ENCODE measurements around the gene TAF4B. TPM values are rescaled to one million over a fixed set of nuclear protein-coding genes. Genes with fewer than 3 reads are reported as not detected.

Gene TAF4B
- polyA plus RNA-seq, 1 donor from 2014 or later, result 0.38 TPM

DNA sequence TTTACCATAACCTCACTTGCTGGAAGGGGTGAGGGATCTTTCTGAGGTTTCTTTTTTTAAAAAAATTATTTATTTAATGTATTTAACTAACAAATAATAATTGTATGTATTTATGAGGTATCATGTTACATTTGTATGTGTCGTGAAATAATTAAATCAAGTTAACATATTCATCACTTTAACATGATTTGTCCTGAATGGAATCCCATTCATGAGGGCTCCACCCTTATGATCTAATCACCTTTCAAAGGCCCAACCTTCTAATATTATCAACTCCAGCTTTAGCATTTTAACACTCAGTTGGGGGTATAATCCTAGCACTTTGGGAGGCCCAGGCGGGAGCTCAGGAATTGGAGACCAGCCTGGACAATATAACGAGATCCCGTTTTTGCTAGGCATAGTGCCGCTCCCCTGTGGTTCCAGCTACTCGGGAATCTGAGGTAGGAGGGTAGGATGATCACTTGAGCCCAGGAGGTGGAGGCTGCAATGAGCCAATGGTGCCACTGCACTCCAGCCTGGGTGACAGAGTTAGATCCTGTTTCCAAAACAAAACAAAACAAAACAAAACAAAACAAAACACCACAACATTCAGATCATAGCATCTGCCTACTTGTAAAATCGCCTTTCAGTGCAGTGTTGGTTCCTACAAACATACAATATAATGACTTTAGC lies 1.1 kb upstream of the TAF4B start:
- Histone ChIP-seq H3K9ac (ENCODE audit: low read length) (no peak overlapping the region), H3K4me3 (ENCODE audit: low read length) (no peak overlapping the region)

GRCh38 chr18:26225915-26226228 lies 373 bp upstream of the TAF4B start:
- Histone ChIP-seq H3K4me3 (ENCODE audit: low read length) (peak overlapping the region; percentile 98), H3K27me3 (ENCODE audit: insufficient read depth, low read depth, low read length) (peaks cover 14% of the 10 kb centered on the region), H3K9ac (ENCODE audit: low read length) (peak overlapping the region; percentile 50), H3K9me2 (ENCODE audit: insufficient read depth, low read length) (no peaks in the 10 kb centered on the region), H3K4me2 (ENCODE audit: low read length) (peak overlapping the region; percentile 61), H4K20me1 (ENCODE audit: insufficient read depth) (no peaks in the 10 kb centered on the region), H3K9me3 (ENCODE audit: low read length) (no peaks in the 10 kb centered on the region), H3K27ac (ENCODE audit: low read length) (no peak overlapping the region), H2AFZ (ENCODE audit: low read depth, low read length) (no peak overlapping the region), H3K36me3 (ENCODE audit: insufficient read depth, low read length) (no peaks in the 10 kb centered on the region), H3K79me2 (replicated peaks; ENCODE audit: insufficient read depth, low read length) (no peaks in the 10 kb centered on the region), H3F3A (ENCODE audit: insufficient read depth, low read length, poor library complexity, severe bottlenecking) (no peaks in the 10 kb centered on the region)
- TF ChIP-seq EP300 (conservative IDR thresholded peaks at IDR 0.05; ENCODE audit: poor library complexity, severe bottlenecking) (no peak), REST (IDR thresholded peaks at IDR 0.05; ENCODE audit: borderline replicate concordance) (no peak), MXI1 (conservative IDR thresholded peaks at IDR 0.05; ENCODE audit: poor library complexity, severe bottlenecking) (no peak), POLR2AphosphoS5 (IDR thresholded peaks at IDR 0.05) (no peak), TAF1 (IDR thresholded peaks at IDR 0.05; ENCODE audit: low read depth) (no peak), SMC3 (conservative IDR thresholded peaks at IDR 0.05; ENCODE audit: poor library complexity) (no peak)
- TF ChIP-seq, protein P1, sequence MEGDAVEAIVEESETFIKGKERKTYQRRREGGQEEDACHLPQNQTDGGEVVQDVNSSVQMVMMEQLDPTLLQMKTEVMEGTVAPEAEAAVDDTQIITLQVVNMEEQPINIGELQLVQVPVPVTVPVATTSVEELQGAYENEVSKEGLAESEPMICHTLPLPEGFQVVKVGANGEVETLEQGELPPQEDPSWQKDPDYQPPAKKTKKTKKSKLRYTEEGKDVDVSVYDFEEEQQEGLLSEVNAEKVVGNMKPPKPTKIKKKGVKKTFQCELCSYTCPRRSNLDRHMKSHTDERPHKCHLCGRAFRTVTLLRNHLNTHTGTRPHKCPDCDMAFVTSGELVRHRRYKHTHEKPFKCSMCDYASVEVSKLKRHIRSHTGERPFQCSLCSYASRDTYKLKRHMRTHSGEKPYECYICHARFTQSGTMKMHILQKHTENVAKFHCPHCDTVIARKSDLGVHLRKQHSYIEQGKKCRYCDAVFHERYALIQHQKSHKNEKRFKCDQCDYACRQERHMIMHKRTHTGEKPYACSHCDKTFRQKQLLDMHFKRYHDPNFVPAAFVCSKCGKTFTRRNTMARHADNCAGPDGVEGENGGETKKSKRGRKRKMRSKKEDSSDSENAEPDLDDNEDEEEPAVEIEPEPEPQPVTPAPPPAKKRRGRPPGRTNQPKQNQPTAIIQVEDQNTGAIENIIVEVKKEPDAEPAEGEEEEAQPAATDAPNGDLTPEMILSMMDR (IDR thresholded peaks at IDR 0.05; ENCODE audit: poor library complexity, severe bottlenecking), result no peak

More for the DNA sequence above, 1.1 kb upstream of the TAF4B start:
- no peaks in the 10 kb centered on the region for H3K36me3 ChIP-seq (ENCODE audit: insufficient read depth, low read length)
- no peak overlapping the region for H3K4me2 ChIP-seq (ENCODE audit: low read length)
- no peak overlapping the region for H3K27ac ChIP-seq (ENCODE audit: low read length)
- peaks cover 14% of the 10 kb centered on the region for H3K27me3 ChIP-seq (ENCODE audit: insufficient read depth, low read depth, low read length)
- H2AFZ ChIP-seq (ENCODE audit: low read depth, low read length), result no peak overlapping the region
- TF ChIP-seq RAD21 (conservative IDR thresholded peaks at IDR 0.05), result no peak
- no peak for TF ChIP-seq POLR2AphosphoS5 (IDR thresholded peaks at IDR 0.05)
- TF ChIP-seq MXI1 (conservative IDR thresholded peaks at IDR 0.05; ENCODE audit: poor library complexity, severe bottlenecking), result no peak
- no peak for TF ChIP-seq EZH2 (IDR thresholded peaks at IDR 0.05; ENCODE audit: borderline replicate concordance, insufficient read depth, low read length, poor library complexity, severe bottlenecking)
- no peak for TF ChIP-seq SMC3 (conservative IDR thresholded peaks at IDR 0.05; ENCODE audit: poor library complexity)
- TF ChIP-seq EP300 (conservative IDR thresholded peaks at IDR 0.05; ENCODE audit: poor library complexity, severe bottlenecking), result no peak
- no peak for TF ChIP-seq REST (IDR thresholded peaks at IDR 0.05; ENCODE audit: borderline replicate concordance)
- TF ChIP-seq, protein P1 (IDR thresholded peaks at IDR 0.05; ENCODE audit: poor library complexity, severe bottlenecking), result no peak
- TF ChIP-seq TAF1 (IDR thresholded peaks at IDR 0.05; ENCODE audit: low read depth), result no peak
- no peaks in the 10 kb centered on the region for H3K79me2 ChIP-seq (replicated peaks; ENCODE audit: insufficient read depth, low read length)
- no peaks in the 10 kb centered on the region for H3K9me2 ChIP-seq (ENCODE audit: insufficient read depth, low read length)
- no peaks in the 10 kb centered on the region for H3F3A ChIP-seq (ENCODE audit: insufficient read depth, low read length, poor library complexity, severe bottlenecking)
- no peaks in the 10 kb centered on the region for H4K20me1 ChIP-seq (ENCODE audit: insufficient read depth)
- no peaks in the 10 kb centered on the region for H3K9me3 ChIP-seq (ENCODE audit: low read length)
